HCT116 (cell line): ENCODE data around the gene CYP17A1. TPM values are rescaled to one million over a fixed set of nuclear protein-coding genes. Genes with fewer than 3 reads are reported as not detected.

ENCODE experiments used
- ATAC-seq: fragments of 200-7000 bp; cut with Tn5 transposase; 2 replicates; pipeline ENCODE4 v1.9.1; 2020; ENCODE audit warnings: mild to moderate bottlenecking, moderate library complexity
- BruUV-seq: library from RNA; stranded (reverse); fragments of 400-500 nt; replicated peaks from 2 replicates; lab custom pipeline; 2021; lab: Mats Ljungman, UMichigan
- CTCF ChIA-PET: fragments of 300-600 bp; sonication (Branson Sonifier 250); formaldehyde crosslinking; loops from one replicate; lab custom pipeline; 2021; ENCODE audit warnings: antibody characterized with exemption; lab: Charles Lee
- POLR2A ChIA-PET: fragments of 300-600, 350-600 bp; sonication (Branson Sonifier 250); formaldehyde crosslinking; loops from one replicate; lab custom pipeline; 2021; ENCODE audit warnings: antibody characterized with exemption; lab: Charles Lee
- RAD21 ChIA-PET, 2 experiments: fragments of 300-600 bp; sonication (Branson Sonifier 250); formaldehyde crosslinking; loops; one replicate each; lab custom pipeline; 2023; ENCODE audit warnings: low total read pairs in 2 of 2; ENCODE audit not compliant: uncharacterized antibody in 2 of 2, unreplicated experiment in 2 of 2, low non-redundant PET in 1 of 2; lab: Charles Lee
- DNase-seq: peaks from one replicate; pipeline ENCODE4 v3.0.0-alpha.2; 2010; ENCODE audit warnings: low read depth, low spot score
- H2AFZ ChIP-seq: fragments of 200-600 bp; shearing (Covaris generic), sonication (generic); 2 replicates; pipeline ENCODE4 v1.6.1; 2017; ENCODE audit warnings: low read depth, mixed run types, mixed read lengths, antibody characterized with exemption, low read length; ENCODE audit not compliant: poor library complexity, severe bottlenecking
- H3K27ac ChIP-seq: 2 replicates; pipeline ENCODE4 v1.5.1; 2012; ENCODE audit warnings: low read depth, low read length
- H3K27me3 ChIP-seq: fragments of 200-600 bp; sonication (generic); 2 replicates; pipeline ENCODE4 v1.6.1; 2016; ENCODE audit warnings: mixed run types, low read length, mixed read lengths; ENCODE audit not compliant: insufficient read depth
- H3K36me3 ChIP-seq, 2 experiments: fragments of 200-500 bp in 1 of 2; fragments of 200-600 bp in 1 of 2; sonication (Bioruptor generic) in 1 of 2; sonication (generic) in 1 of 2; 2 replicates each; pipeline versions ENCODE4 v1.5.1 to v1.6.1; 2014 to 2016; ENCODE audit warnings: low read length in 2 of 2, inconsistent platforms in 1 of 2, mixed read lengths in 1 of 2, mixed run types in 1 of 2; ENCODE audit not compliant: insufficient read depth in 2 of 2, control insufficient read depth in 1 of 2
- H3K4me1 ChIP-seq, 2 experiments: fragments of 200-600 bp in 1 of 2; sonication (generic) in 1 of 2; 2 replicates each; pipeline versions ENCODE4 v1.5.1 to v1.6.1; 2012 to 2017; ENCODE audit warnings: low read length in 2 of 2, inconsistent platforms in 1 of 2, mild to moderate bottlenecking in 1 of 2, mixed read lengths in 1 of 2, mixed run types in 1 of 2, moderate library complexity in 1 of 2; ENCODE audit not compliant: insufficient read depth in 2 of 2, control insufficient read depth in 1 of 2
- H3K4me2 ChIP-seq: fragments of 200-600 bp; sonication (generic); 2 replicates; pipeline ENCODE4 v1.6.1; 2017; ENCODE audit warnings: mixed run types, low read length, mixed read lengths
- H3K4me3 ChIP-seq, 2 experiments: fragments of 200-600 bp in 1 of 2; sonication (generic) in 1 of 2; replicated peaks in 1 of 2; 2 replicates each; pipeline ENCODE4 v1.5.1; 2011 to 2016; ENCODE audit warnings: low read length in 2 of 2, control low read depth in 1 of 2, low read depth in 1 of 2, mild to moderate bottlenecking in 1 of 2, mixed read lengths in 1 of 2, mixed run types in 1 of 2
- H3K79me2 ChIP-seq: fragments of 200-600 bp; sonication (generic); 2 replicates; pipeline ENCODE4 v1.6.1; 2017; ENCODE audit warnings: mild to moderate bottlenecking, mixed run types, low read length, moderate library complexity, mixed read lengths; ENCODE audit not compliant: insufficient read depth
- H3K9ac ChIP-seq: fragments of 200-600 bp; sonication (generic); 2 replicates; pipeline ENCODE4 v1.6.1; 2016; ENCODE audit warnings: low read length, mixed read lengths
- H3K9me2 ChIP-seq: fragments of 200-600 bp; sonication (generic), shearing (Covaris generic); 2 replicates; pipeline ENCODE4 v1.6.1; 2017; ENCODE audit warnings: mixed run types, mild to moderate bottlenecking, moderate library complexity; ENCODE audit not compliant: insufficient read depth
- H3K9me3 ChIP-seq, 2 experiments: fragments of 200-500 bp in 1 of 2; fragments of 200-600 bp in 1 of 2; sonication (Bioruptor generic) in 1 of 2; sonication (generic) in 1 of 2; 2 replicates each; pipeline ENCODE4 v1.6.1; 2014 to 2017; ENCODE audit warnings: low read length in 2 of 2, mixed read lengths in 2 of 2, inconsistent platforms in 1 of 2, low read depth in 1 of 2, mild to moderate bottlenecking in 1 of 2, mixed run types in 1 of 2, moderate library complexity in 1 of 2; ENCODE audit not compliant: control insufficient read depth in 1 of 2, insufficient read depth in 1 of 2
- H4K20me1 ChIP-seq: fragments of 200-600 bp; sonication (generic), shearing (Covaris generic); 2 replicates; pipeline ENCODE4 v1.6.1; 2017; ENCODE audit warnings: mixed run types, mild to moderate bottlenecking, moderate library complexity; ENCODE audit not compliant: insufficient read depth
- ATF3 ChIP-seq: IDR thresholded peaks from 2 replicates; pipeline ENCODE4 v1.6.1; 2012
- CBX3 ChIP-seq: IDR thresholded peaks from 2 replicates; pipeline ENCODE4 v1.6.1; 2012; ENCODE audit warnings: low read depth
- CEBPB ChIP-seq: IDR thresholded peaks from 2 replicates; pipeline ENCODE4 v1.6.1; 2012; ENCODE audit warnings: low read depth
- EGR1 ChIP-seq: IDR thresholded peaks from 2 replicates; pipeline ENCODE4 v1.6.1; 2012; ENCODE audit warnings: low read depth
- ELF1 ChIP-seq: IDR thresholded peaks from 2 replicates; pipeline ENCODE4 v1.6.1; 2012; ENCODE audit warnings: low read depth, borderline replicate concordance
- EZH2 ChIP-seq: fragments of 200-600 bp; sonication (generic); IDR thresholded peaks from 2 replicates; pipeline ENCODE4 v1.6.1; 2017; ENCODE audit warnings: antibody characterized with exemption, mixed run types
- MAX ChIP-seq: IDR thresholded peaks from 2 replicates; pipeline ENCODE4 v1.6.1; 2012
- POLR2A ChIP-seq: IDR thresholded peaks from 2 replicates; pipeline ENCODE4 v1.7.0; 2011; ENCODE audit warnings: borderline replicate concordance; ENCODE audit not compliant: insufficient read depth, insufficient read length; ENCODE audit errors: extremely low read depth
- POLR2AphosphoS5 ChIP-seq: IDR thresholded peaks from 2 replicates; pipeline ENCODE4 v1.6.1; 2011; ENCODE audit warnings: mild to moderate bottlenecking, low read depth, low read length, moderate library complexity
- SIN3A ChIP-seq: IDR thresholded peaks from 2 replicates; pipeline ENCODE4 v1.6.1; 2012; ENCODE audit warnings: low read depth
- TCF7L2 ChIP-seq: IDR thresholded peaks from 2 replicates; pipeline ENCODE4 v1.7.0; 2011; ENCODE audit warnings: borderline replicate concordance, inconsistent platforms; ENCODE audit not compliant: insufficient read depth, insufficient read length; ENCODE audit errors: extremely low read depth
- YY1 ChIP-seq: IDR thresholded peaks from 2 replicates; pipeline ENCODE4 v1.6.1; 2011; ENCODE audit warnings: low read length, low read depth, moderate library complexity, mild to moderate bottlenecking; ENCODE audit not compliant: insufficient replicate concordance; ENCODE audit errors: extremely low read depth
- ZNF274 ChIP-seq: fragments of 200-500 bp; sonication (Bioruptor generic); IDR thresholded peaks from 2 replicates; pipeline ENCODE4 v1.6.1; 2014; ENCODE audit warnings: mild to moderate bottlenecking, low read depth, low read length, inconsistent platforms
- intact Hi-C: fragments of 100-400 bp; cut with micrococcal nuclease; formaldehyde crosslinking; loops from 2 replicates; pipeline ENCODE4 v1.10.0; 2022
- total RNA-seq: library from RNA; stranded (reverse); gene quantifications from one replicate; pipeline ENCODE4 v1.2.1, GENCODE V29; 2021; ENCODE audit not compliant: unreplicated experiment
- TF ChIP-seq, protein P1 (sequence below): IDR thresholded peaks from 2 replicates; pipeline ENCODE4 v1.6.1; 2011; ENCODE audit warnings: mild to moderate bottlenecking, low read length, moderate library complexity; ENCODE audit not compliant: insufficient replicate concordance; ENCODE audit errors: extremely low read depth

The CYP17A1 gene
- total RNA-seq, 1 experiment from 2014 or later, result 4.0 TPM

GRCh38 chr10:102801496-102801895 is 35.7 kb downstream of the CYP17A1 start:
- Histone ChIP-seq H3K4me1 (no peaks in the 10 kb centered on the region), H2AFZ (no peak overlapping the region), H3K9me2 (no peaks in the 10 kb centered on the region), H3K4me2 (no peak overlapping the region), H3K36me3 (peaks cover 3 to 4% of the 10 kb centered on the region in 2 experiments; a peak in 2 of 4 replicates), H3K79me2 (no peaks in the 10 kb centered on the region), H3K9ac (no peak overlapping the region), H3K27me3 (no peaks in the 10 kb centered on the region), H3K9me3 (no peaks in the 10 kb centered on the region), H4K20me1 (no peaks in the 10 kb centered on the region), H3K27ac (no peak overlapping the region), H3K4me3 (no peak overlapping the region)
- ChIA-PET CTCF (no interaction called here), POLR2A (no interaction called here), RAD21 (no interaction called here)
- no TSS peak for BruUV-seq
- DNase-seq (no peak), ATAC-seq (no peak)
- intact Hi-C loops, result no loop called here
- TF ChIP-seq ELF1 (no peak), ZNF274 (no peak), CEBPB (no peak), POLR2AphosphoS5 (no peak)
- TF ChIP-seq, protein P1, sequence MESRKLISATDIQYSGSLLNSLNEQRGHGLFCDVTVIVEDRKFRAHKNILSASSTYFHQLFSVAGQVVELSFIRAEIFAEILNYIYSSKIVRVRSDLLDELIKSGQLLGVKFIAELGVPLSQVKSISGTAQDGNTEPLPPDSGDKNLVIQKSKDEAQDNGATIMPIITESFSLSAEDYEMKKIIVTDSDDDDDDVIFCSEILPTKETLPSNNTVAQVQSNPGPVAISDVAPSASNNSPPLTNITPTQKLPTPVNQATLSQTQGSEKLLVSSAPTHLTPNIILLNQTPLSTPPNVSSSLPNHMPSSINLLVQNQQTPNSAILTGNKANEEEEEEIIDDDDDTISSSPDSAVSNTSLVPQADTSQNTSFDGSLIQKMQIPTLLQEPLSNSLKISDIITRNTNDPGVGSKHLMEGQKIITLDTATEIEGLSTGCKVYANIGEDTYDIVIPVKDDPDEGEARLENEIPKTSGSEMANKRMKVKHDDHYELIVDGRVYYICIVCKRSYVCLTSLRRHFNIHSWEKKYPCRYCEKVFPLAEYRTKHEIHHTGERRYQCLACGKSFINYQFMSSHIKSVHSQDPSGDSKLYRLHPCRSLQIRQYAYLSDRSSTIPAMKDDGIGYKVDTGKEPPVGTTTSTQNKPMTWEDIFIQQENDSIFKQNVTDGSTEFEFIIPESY, result no peak
- TF ChIP-seq, all 23 proteins: peak for 0

- ChIA-PET POLR2A (no interaction called here), RAD21 (no interaction called here), CTCF (no interaction called here)
- H4K20me1 ChIP-seq, result no peaks in the 10 kb centered on the region
- H3K4me2 ChIP-seq, result no peak overlapping the region
- TF ChIP-seq, protein P1, result no peak
- TF ChIP-seq SIN3A, result no peak
- TF ChIP-seq EZH2, result no peak
- TF ChIP-seq POLR2A, result no peak
- no peak for TF ChIP-seq TCF7L2
- no peak for TF ChIP-seq MAX
- TF ChIP-seq ELF1, result no peak
- no peak for TF ChIP-seq CBX3
- TF ChIP-seq ATF3, result no peak
- TF ChIP-seq EGR1, result no peak
- no peak for TF ChIP-seq YY1
- H3K4me3 ChIP-seq, result no peak overlapping the region
- H3K4me1 ChIP-seq, result no peaks in the 10 kb centered on the region
- no peaks in the 10 kb centered on the region for H3K27me3 ChIP-seq
- no peaks in the 10 kb centered on the region for H3K9me2 ChIP-seq
- H3K9ac ChIP-seq, result no peak overlapping the region
- intact Hi-C loops, result no loop called here
- H2AFZ ChIP-seq, result no peak overlapping the region
- no peak overlapping the region for H3K27ac ChIP-seq
- no peak for ATAC-seq
- BruUV-seq, result no TSS peak
- DNase-seq, result no peak
- H3K79me2 ChIP-seq, result no peaks in the 10 kb centered on the region
- H3K9me3 ChIP-seq, result no peaks in the 10 kb centered on the region
- peaks cover 3 to 4% of the 10 kb centered on the region in 2 experiments; a peak in 2 of 4 replicates for H3K36me3 ChIP-seq
Measured at GRCh38 chr10:102800611-102801335, 36.4 kb downstream of the CYP17A1 start.
